Right lobe of liver (tissue), 4 donors: ENCODE measurements around the gene GBE1.

Experiments used
- POLR2A ChIP-seq: fragments of 450-650 bp; IDR thresholded peaks from one replicate; pipeline ENCODE4 v1.6.1; 2017; ENCODE audit warnings: antibody characterized with exemption, mild to moderate bottlenecking
- TF ChIP-seq, protein P1 (sequence below), 4 donors: fragments of 200-600 bp in 3 of 4; fragments of 450-650 bp in 1 of 4; IDR thresholded peaks; one replicate each; pipeline versions ENCODE4 v1.5.1 to v1.8.0; 2016 to 2022; ENCODE audit warnings: antibody characterized with exemption in 4 of 4, mild to moderate bottlenecking in 2 of 4
- donor health status: DM: no; HTN: no; CAD: no.
- donor health status: DM: no; HTN: no; CAD: no.
- donor health status: DM: no; HTN: yes; CAD: no.

DNA sequence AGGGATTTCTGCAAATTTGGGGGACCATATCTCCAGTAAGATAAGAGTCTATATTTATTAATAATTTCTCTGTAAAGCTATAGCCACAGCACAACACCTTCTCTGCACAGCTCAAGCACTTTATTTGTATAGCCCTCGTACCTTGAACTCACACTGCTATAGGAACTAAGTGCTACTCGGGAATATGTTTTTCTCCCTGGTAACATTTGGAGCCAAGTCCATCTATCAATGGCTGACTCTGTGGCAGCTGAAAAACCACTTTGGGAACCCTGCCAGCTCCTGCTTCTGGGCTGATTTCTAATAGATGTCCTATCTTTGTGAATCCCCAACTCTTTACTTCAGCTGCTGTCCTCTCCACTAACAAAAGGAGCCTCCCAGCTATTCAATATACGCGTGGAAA, 298.5 kb downstream of the GBE1 start:
- TF ChIP-seq, protein P1, sequence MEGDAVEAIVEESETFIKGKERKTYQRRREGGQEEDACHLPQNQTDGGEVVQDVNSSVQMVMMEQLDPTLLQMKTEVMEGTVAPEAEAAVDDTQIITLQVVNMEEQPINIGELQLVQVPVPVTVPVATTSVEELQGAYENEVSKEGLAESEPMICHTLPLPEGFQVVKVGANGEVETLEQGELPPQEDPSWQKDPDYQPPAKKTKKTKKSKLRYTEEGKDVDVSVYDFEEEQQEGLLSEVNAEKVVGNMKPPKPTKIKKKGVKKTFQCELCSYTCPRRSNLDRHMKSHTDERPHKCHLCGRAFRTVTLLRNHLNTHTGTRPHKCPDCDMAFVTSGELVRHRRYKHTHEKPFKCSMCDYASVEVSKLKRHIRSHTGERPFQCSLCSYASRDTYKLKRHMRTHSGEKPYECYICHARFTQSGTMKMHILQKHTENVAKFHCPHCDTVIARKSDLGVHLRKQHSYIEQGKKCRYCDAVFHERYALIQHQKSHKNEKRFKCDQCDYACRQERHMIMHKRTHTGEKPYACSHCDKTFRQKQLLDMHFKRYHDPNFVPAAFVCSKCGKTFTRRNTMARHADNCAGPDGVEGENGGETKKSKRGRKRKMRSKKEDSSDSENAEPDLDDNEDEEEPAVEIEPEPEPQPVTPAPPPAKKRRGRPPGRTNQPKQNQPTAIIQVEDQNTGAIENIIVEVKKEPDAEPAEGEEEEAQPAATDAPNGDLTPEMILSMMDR (IDR thresholded peaks at IDR 0.05), result no peak
- TF ChIP-seq POLR2A, result no peak
